ENCODE measurements around the gene HDAC4. TPM values are rescaled to one million over a fixed set of nuclear protein-coding genes. Genes with fewer than 3 reads are reported as not detected.

HDAC4 gene
- total and polyA plus RNA-seq, 9 of the 15 experiments (the other 6 are each of a cell fraction or from before 2014, with no cell fraction given) = 0.11 to 20.2 (median 4.0) TPM

GRCh38 chr2:239409976-239410375 is 9.2 kb upstream of the HDAC4 start (continued):
- TF ChIP-seq SFPQ (IDR thresholded peaks at IDR 0.05; ENCODE audit: low read depth, low read length) (no peak), SAFB2 (IDR thresholded peaks at IDR 0.05; ENCODE audit: borderline replicate concordance, low read depth, low read length, severe bottlenecking) (no peak), LARP7 (IDR thresholded peaks at IDR 0.05) (no peak), RREB1 (CRISPR knock-in tag; IDR thresholded peaks at IDR 0.05) (no peak)
